ENCODE results near the gene AXDND1.

AXDND1 gene

DNA sequence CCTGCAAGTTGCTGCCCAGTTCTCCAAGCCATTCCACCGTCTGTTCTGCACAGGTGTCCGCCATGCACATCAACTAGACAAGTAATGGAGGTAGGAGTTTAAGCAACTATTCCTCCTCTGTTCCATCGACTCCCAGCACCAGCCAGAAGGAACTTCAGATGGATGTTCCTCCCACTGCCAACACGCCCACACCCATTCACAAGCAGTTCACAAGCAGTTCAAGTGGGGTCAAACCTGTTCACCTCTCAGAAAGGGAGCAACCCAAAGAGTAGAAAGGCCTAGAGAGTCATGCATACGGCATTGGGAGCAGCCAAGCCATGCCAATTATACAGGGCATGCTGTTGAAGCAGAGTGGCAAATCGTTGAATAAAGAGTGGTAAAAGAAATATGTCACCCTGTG lies 221.6 kb downstream of the AXDND1 start:
- no peak for DNase-seq

DNA sequence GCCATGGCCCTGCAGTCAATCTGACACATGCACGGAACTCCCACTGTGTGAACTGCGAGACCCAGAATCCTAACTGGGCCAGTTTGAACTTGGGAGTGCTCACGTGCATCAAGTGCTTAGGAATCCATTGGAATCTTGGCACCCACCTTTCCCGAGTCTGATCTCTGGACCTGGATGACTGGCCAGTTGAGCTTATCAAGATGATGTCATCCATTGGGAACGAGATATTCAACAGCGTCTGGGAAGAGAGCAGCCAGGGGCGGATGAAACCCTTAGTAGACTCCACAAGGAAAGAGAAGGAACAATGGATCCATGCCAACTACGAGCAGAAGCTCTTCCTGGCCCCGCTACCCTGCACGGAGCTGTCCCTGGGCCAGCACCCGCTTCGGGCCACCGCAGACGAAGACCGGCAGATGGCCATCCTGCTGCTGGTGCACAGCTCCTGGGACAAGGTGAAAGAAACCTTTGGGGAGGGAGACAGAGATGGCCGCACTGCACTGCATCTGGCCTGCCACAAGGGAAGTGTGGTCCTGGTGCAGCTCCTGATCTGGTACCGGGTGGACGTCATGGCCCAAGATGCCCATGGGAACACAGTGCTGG lies 222.8 kb downstream of the AXDND1 start:
- DNase-seq = no peak

DNA sequence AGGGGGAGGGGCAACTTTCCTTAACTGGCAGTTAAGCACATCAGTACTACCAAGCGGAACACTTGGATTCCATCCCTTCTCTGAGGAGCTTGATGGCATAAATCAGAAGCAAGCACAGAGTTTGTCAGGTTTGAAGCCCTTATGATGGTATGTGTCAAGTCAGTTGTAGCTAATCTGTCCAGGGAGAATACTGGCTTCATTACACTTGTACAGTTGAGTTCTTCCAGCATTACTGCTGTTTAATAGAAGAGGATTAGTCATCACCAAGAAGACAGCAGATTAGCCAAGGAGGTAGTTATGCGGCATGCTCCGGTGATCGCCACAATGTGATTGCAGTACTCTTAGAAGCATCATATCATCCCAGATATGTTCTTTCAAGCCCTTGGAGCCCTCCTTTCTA lies 223.7 kb downstream of the AXDND1 start:
- no peak for DNase-seq

DNA sequence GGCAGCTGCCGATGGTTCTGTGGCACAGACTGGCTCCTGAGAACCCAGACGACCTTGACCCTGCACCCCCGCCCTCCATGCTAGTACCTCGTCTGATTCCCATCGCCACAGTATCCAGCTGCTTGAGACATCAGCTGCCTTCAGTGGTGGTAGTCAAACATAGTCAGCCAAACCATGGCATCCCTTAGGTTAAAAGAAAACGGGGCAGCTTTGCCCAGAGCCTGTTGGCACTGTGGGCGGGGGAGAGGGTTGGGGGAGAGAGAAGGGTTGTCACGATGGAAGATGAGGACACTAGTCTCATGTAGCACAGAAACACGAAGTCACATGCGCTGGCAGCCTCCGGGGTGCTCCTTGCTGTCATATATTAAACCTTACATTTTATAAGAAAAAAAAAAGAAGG lies 224.9 kb downstream of the AXDND1 start:
- DNase-seq = no peak

DNA sequence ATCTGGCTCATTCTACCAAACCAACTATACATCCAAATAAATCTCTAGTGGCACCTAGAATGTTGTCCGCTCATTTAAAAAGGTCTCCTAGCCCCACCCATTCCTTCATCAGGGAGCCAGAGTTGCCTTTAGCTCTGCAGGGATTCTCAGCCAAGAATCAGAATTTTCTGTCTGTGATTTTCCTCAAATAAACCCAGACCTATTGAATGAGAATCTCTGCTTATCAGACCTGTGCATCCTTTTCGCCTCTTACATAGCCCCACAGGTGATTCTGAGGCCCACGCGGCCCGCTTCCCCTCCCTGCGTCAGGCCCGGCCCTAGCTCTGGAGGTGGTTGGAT lies 225.5 kb downstream of the AXDND1 start:
- DNase-seq = no peak

DNA sequence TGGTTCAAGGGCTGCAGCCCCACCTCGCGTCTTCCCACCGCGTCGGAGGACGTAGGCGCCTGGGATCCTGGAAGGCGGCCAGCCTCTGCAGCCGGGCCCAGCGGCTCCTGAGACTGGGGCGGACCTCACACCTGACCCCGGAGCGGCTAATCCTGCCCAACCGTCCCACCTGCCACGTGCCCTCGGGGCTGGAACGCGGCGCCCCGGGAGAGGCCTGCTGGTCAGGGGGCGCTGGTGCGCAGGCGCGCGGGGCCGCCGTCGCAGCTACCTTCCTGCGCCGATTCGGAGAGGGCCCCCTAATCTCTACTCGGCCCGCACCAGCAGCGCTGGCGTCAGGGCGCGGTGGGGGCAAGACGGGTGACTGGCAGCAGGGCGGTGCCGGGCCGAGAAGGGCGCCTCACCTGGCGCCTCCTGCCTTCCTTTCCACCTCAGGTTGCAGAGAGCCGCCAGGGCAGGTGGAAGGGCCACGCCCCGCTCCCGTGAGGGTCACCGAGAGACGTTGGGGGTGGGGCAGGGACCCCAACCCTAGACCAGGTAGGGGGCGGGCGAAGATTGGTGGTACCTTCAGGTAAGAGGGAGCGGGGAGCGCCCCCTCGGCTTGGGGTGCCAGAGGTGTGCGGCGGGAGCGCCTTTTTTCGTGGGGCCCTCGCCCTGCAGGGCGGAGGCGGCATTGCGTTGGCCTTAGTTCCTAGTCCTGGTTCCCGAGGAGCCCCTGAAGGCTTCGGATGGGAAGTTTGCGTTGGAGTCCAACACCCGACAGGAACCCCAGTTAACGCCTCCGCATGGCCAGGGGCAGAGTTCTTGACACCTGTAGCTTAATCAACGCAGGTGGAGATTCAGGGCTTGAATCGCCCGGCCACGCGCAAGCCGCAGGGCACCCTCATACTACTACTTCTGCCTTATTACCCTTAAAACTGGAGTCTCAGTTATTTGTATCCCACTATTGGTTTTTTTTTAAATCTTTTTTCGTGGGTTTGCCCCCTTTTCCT lies 226.1 kb downstream of the AXDND1 start, which contains the start of gene TDRD5:
Gene TDRD5, plus strand, starts transcription at position 241 of the 989 bp plus-strand sequence. CDS start 784 bp downstream, outside the sequence.
- no peak for DNase-seq

DNA sequence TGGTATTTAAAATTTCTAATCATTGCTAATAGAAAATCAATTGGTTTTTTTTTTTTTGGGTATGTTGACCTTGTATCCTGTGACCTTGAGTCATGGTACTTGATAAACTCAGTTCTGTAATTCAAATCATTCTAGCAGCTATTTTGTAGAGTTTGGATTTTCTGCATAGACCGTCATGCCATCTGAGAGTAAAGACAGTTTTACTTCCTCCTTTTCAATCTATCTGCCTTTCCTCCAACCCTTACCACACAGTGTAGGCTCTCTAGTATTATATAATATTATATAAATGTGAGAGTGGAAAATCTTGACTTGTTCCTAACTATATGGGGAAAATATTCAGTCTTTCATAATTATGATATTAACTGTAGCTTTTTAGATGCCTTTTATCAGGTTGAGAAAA lies 232.9 kb downstream of the AXDND1 start:
- no peak for DNase-seq

DNA sequence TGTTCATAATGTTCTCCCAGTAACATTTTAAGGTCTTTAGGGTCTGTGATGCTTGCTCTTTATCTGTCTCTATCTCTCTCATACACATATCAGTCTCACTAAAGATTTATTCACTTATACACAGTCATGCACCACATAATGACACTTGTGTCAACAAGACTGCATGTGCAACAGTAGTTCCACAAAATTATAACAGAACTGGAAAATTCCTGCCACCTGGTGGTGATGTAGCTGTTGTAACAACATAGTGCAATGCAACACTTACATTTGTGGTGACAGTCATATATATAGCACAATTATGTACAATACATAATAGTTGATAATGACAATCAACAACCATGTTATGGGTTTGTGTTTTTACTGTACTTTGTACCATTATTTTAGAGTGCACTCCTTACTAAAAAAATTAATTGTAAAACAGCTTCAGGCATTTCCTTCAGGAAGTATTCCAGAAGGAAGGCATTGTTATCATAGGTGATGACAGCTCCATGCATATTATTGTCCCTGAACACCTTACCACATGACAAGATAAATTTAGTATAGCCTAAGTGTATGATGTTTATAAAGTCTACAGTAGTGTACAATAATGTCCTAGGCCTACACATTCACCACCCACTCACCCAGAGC lies 234.0 kb downstream of the AXDND1 start:
- no peak for DNase-seq

DNA sequence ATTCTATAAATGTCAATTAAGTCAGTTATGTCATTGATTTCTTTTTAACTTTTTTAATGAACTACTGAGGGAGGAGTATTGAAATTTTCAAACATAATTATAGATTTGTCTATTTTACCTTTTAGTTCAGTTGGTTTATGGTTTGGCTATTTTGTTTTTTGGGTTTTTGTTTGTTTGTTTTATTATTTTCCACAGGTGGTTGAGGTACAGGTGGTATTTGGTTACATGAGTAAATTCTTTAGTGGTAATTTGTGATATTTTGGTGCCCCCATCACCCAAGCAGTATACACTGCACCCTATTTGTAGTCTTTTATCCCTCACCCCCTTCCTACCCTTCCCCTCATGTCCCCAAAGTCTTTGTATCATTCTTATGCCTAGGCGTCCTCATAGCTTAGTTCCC lies 235.3 kb downstream of the AXDND1 start:
- DNase-seq = no peak

All from femur (tissue), 1 donor.